GM18508 (cell line): ENCODE measurements around the gene METAP1D.

Source experiments
- ATAC-seq: cut with Tn5 transposase; IDR thresholded peaks from one replicate; pipeline ENCODE4 v1.9.1; 2021; ENCODE audit warnings: moderate number of reproducible peaks; ENCODE audit not compliant: insufficient read depth, unreplicated experiment

Gene METAP1D

DNA sequence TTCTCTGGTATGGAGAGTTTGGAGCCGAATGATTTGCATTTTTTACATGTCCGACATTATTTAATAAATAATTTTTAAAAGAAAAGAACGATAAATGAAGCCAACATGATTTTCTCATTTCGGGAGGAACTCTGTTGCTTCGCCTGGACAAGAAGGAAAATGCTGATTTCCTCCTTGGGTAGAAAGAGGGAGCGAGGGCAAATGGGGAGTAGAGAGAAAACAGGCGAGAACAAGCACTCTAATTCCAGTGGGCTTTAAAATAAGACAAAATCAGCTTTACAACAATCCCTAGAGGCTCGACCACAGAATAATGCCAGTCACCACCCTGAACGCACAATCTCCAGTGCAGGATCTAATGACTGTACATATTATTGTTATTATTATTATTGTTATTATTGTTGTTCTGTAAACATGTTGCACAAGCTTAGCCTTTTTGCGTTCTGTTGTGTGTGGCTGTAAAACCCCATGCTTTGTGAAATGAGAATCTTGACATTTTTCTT, 89.3 kb downstream of the METAP1D start:
- ATAC-seq, result no peak

DNA sequence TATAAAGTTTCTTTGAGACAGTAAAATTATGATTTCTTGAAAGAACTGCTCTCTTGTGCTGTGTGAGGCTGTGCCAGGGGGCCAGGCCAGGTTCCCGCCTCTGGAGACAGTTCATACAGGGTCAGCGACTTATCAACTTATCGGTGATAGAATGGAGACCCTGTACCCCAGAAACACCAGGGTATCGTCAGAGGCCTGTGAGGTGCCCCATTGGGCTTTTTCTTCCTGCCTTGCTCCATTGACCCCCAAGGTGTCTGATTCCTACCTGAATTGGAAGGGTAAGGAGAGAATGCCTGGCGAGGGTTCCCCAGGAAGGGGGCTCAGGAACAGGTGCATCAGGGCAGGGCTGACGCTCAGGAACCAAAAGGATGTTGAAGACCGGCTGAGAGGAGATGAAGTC, 89.9 kb downstream of the METAP1D start:
- ATAC-seq, result no peak

DNA sequence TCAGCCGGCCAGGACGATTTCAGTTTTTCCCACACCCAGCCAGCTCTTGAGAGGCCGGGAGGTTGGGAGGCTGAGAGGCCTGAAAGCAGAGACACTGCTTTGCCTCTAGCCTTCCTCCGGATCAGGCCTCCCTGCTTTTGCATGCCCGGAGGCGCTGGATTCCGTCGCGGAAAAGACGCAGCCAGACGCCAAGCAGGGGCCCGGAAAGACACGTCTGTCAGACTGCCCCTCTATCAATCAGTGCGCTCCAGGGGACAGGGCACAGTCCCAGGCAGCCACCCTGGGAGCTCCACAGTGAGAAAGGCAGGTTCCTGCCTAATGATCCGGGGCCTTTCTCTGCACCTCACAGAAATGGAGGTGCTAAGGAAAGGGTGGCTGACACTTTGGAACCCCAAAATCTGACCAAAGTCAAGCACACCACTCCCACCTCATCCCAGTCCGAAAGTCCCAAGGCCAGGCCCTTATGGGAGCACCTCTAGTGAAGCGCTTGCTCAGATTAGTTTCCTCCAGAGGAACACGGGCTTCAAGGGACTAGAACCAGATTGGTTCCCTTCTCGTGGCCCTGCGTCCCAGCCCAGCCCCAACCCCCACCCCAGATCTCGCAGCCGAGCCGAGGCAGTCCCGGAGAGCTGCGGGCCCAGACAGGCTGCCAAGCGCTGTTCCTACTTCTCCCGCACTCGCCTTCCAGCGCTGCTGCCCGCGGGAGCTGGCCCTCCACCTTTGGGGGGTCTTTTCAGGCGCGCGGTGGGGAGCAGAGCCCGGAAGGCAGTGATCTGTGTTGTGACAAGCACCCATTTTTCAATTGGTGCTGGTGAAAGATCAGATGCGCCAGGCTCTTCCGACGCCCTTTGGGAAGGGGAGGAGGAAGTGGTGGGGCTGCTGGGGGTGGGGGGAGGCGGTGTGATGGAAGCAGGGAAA, 90.5 kb downstream of the METAP1D start:
- ATAC-seq, result no peak

DNA sequence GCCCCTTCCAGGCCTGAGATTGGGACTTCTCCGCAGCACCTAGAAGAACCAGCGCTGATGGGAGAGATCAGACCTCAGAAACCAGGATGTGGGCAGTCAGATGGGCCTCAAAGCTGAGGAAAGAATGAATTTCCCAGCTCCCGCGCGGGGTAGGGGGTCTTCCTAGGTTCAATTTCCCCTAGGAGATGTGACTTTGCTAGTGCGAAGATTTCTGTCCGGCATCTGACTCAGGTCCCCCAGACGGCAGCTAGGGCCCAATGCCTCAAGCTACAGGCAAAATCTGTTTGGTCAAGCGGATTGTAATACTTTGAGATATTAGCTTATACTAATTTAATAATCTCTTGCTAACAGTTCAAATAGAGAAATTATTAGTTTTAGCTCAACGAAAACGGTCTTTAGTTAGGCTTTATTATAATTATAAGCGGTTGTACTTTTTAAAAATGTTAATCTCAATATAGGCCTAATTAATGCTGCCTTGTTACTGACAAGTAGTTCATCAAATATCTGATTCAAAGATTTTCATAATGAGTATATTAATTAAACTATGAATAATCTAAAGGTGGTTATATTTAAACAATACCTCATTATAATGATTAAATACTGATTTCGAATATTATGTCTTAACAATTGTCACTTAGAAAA, 91.4 kb downstream of the METAP1D start:
- ATAC-seq, result no peak

DNA sequence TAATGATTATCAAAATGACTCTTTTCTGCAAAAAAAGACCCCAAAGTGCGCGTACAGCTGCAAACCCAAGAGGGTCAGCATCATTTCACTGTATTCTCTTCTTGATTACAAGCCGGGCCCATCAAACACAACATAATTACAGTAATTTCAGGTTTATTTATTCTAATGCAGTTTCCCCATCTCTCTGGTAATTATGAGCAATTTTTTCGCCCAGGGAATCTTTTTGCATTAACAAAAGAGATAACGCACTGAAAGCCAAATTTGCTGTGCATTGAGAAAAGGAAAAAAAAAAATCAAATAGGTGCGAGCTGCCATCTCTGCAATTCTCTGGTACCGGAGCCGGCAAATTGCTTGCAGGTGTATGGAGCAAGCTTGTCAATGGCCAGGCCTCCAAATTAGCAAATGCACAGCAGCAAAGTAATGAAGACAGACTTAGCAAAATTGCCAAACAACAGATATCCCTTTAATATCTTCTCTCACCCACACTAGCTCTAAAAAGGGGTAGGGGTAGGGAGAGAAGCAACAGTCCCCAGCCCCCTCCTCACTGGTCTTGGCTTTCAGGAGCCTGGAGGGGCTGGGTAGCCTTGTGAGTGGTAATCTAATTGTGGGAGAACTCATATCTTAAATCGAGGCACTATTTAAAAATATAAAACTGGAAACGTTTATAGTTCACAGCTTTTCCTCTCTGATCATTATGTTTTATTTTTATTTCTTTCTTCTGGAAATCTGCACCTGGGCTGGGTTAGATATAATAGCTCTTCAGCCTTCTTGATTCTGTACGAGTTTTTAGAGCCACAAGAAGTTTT, 92.2 kb downstream of the METAP1D start:
- no peak for ATAC-seq

DNA sequence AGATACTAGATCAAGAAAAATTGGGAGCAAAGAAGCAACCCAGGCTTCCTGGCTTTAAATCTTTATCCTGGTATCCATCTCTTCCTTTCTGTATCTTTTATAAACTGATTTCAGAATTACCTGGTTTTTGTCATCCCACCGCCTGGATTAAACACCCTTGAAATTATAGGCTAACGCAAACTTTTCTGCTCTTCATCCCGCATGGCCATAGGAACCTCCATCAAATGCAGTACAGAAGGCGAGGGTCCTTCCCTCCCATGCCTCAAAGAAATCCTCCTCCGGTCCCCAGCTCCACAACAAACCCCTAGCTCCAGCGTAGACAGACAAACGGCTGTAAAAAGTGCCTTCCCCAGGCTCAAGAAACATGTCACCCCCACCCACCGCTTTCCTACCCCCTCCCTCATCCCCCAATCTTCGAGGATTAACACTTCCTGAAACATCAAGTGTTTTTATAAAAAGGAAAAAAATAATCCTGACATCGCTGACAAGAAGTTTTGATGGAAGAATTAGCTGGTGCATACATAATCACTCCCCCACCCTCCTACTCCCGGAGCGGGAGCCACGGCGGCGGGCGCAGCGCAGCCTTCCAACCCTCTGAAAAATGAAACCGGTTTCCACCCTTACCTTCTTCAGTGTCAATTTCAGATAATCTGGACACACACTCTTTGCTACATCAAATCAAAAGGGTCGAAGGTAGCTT, 93.1 kb downstream of the METAP1D start:
- ATAC-seq, result no peak

DNA sequence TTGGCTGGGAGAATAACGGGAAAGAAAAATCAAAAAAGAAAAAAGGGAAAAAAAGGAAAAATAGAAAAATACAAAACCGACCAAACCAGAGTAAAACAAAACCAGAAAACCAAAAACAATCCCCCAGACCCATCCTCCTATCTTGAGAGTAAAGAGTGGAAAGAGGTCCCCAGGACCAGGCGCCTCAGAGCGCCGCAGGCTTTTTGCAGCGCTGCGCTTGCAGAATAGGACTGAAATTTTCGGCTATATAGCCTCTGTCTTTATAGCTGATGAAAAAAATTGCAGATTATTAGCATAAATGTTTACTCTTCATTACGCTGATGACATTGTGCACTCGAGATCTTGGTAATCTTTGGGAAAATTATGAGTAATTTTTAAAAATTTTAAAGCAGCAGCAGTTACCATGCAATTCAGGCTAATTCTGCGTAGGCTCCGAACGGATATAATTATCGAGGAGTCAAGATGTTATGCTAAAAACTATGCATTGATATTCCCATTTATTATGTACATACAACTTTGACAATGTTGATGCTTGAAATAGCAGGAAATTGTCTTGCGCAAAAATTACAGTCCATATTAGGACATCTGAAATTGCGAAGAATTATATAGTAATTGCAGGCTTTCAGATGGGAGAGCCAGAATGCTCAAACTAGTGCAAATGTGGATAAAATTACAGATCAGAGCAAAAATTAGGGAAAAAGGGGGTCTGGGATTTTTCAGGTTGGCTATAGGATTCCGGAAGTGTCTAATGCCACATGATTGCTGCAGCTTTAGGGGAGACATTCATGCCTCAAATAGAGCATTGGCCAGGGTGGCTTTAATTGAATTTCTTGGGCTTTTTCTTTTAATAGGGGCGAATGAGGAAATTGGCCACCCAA, 93.9 kb downstream of the METAP1D start:
- no peak for ATAC-seq

DNA sequence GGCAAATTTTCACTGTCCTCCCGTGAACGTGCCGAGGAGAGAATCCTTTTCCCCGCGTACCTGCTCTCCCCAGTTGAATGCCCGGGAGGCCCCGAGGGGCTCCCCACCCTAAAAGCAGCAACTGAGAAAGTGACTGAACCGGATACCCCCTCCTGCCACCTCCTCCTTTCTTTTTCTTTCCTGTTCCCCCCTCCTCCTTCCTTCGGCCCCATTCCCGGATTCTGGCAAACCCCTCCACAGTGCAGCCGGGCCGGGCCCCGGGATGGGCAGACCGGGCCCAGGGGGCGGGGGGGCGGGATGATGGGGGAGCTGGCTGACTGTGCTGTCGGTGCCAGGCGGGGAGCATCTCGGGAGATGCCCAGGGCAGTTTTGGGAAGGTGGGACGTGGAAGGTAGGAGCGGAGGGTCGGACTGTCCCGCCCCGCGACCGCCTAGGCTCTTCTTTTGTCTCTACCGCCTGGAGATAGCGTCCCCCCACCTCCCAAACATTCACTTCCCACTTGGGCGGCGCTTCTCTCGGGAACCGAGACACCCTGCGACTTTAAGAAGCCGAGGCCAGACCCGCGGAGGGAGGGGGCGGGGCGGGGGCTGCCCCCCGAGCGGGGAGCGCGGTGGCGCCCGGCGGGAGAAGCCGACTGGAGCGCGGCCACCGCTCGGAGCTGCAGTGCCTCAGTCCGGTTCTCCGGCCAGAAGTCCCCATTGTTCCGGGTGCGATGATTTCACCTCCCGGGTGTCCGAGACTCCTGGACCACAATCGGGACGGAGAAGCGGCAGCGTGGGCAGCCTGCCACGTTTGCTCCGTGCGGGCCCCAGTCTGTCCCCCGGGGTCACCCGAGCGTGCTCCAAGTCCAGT, 94.8 kb downstream of the METAP1D start:
- no peak for ATAC-seq

DNA sequence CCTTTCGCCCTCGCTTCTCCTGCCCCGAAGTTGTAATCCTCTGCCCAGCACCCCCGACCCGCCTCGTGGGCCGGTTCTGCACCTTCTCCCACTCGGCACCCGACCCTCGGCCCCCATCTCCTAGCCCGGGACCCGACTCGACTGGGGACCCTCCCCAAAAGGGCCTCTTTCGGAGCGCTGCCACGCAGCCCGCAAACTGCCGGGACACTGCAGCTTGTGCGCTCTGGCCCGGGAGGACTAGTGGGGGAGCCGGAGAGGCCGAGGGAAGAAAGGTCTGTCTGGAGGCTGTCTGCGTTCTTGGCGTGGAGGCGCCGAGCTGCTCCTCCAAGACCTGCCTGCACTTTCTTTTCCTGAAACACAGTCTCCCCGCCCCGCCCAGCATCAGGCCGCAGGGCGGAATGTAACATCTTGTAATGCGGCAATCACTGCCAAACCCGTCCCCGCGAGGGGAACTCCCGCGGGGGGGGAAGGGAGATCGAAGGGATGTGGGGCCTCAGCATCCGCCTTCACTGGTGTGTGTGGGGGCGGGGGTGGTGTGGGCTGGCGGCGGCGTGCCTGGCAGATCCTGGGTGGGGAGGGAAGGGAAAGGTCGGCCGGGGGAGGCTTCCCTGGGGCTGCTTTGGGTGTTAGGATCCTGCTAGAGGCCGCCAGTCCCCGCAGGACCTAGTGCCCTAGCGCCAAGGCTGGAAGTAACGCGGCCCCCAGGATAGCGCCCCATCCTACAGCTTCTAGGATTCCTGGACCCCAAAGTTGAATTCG, 95.6 kb downstream of the METAP1D start:
- ATAC-seq, result no peak

DNA sequence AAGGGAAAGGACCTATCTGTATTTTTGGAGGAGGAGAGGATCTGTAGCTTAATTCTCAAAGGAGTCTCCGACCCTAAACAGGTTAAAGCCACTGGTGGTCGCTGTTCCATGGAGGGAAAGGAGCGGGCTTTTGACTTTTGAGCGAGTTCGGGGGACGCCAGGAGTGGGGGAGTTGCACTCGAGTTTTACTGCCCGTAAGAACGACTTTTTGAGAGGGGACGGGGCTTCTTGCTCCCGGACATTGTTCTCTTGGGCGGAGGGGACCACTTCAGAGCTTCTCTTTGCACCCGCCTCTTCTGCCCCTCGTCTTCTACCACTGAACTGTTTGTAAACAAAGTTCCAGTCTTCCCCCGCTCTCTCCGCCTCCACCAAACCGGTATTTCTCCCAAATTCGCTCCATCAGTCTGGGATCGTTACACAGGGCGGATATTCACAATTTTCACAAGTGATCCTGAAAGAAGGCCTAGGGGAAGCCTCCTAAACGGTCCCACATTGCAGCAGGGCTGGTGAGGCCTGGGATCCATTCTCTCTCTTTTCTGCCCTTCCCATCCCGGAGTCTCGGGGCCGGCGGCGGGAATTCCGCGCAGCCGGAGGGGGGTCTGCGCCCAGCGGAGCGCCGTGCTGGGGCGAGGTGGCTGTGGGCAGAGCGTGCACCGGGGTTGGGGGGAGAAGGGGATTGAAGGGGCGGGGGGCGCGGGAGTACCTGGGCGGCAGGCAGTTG, 96.3 kb downstream of the METAP1D start:
- no peak for ATAC-seq

DNA sequence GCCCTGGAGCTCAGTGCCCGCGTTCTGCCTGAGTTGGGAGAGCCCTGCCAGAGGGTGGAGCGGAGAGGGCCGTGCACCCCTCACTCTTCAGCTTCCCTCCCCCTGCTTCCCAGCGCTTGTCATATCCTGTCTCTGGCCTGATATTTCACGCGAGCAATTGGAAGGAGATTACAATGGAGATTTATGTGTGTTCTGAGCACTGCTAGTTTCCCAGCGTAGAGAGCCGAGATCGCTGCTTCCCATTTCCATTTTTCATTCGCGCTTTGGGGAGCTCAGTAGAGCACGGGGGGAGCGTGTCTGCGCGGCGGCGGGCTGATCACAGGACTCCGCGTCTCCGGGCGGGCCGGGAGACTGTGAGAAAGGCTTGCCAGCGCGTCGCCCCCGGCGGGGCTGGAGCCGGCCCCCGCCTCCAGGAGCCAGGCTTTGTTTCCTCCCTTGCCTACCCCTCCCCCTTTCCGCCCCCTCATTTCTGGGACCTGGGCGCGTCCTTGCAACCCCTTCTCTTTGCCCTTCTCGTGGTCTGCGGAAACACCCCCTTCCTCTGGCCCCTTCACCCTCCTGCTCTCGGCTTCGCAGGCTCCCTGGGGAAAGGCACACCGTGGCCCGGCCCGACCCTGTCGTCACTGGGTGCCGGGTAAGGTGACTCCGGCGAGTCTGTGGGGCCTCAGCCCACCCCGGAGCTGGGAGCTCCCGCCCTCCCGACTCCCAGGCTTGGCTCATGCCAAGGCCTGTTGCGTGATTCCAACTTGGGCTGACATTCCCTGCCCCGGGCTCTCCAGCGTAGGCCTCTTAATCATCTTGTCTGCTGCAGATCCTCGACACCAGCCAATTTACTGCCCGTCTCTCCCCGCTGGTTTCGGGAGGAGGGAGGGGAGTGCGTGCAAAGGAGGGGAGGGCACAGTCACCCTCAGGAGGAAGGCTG, 97.1 kb downstream of the METAP1D start:
- no peak for ATAC-seq

DNA sequence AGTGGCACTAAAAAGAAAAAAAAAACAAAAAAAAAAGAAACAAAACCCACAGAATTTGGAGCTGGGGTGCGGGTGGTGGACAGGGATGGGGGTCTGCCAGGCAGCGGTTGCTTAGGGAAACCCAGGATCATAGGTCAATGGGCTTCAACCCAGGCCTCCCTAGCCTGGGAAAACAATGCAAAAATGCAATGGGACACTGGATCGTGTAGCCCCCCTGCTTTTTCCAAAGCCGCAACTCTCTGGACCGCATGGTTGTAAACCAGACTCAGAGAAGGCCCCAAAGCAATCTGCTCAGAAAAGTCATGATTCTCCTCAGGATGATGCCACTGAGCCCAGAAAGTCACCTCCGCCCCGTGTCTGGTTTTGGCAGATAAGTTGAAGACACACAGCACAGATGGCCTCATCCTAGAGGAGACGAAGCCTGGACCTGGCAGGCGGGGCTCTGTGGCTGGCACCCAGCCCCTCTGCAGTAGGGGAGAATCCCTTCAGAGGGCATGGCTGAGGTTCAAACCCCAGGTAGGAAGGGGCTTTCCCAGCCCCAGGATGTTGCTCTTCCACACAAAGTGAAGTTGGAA, 97.9 kb downstream of the METAP1D start:
- ATAC-seq, result no peak

DNA sequence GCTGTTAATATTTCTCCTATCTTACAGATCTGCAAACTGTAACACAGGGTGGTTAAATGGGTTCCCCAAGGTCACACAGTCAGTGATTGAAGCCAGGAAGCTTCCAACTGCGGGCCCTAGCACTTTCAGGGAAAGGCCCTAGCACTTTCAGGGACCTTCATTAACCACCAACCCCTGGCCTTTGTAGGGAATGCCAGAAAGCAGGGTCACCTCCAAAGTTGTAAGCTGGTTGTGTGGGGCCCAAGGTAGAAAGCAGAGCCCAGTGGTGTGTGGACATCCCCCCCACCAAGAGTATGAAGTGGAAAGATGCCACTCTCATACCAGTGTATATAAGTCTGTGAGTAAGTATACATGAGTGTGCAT, 98.5 kb downstream of the METAP1D start:
- no peak for ATAC-seq

DNA sequence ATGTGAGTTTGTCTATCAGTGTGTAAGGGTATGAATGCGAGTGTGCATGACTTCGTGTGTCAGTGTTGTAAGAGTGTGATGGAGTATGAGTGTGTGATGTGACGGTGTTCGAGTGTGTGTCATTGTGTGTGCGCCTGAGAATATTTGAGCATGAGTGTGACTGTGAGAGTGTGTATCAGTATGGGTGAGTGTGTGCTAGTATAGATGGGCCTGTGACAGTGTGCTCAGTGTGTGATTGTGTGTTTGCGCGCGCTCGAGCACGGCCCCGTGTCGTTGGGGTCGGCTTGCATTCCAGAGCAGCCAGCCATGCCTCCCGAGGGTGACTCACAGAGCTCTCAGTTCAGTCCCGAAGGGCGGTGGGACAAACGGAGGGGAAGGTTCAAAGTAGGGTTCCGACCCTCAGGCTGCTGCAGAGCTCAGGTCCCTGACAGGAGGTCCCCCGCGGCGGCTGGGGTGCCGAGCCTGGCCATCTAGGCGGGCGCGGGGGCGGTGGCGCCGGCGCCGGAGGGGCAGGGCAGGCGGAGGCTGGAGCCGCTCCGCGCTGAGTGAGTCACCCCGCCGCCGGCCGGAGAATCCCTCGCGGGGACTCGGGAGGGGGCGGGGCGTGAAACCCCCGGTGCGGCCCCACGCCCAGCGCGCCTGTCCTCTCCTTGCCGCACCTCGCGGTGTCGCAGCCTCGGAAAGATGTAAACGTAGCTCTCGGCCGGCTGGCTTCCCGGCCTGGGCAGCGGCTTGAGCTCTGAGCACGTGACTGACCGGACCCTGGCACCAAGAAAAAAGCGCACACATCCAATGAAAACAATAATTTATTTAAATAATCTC, 99.1 kb downstream of the METAP1D start:
- no peak for ATAC-seq
